Fibroblast of gingiva (primary cell): ENCODE results near the gene NDC1.
"Not testable (repeated sequence)": the region's sequence is repeated elsewhere in the genome, so short reads cannot be mapped to it uniquely, and the experiment has no call there.

Experiments used
- DNase-seq: peaks from one replicate; pipeline ENCODE4 v3.0.0-alpha.2; 2011; ENCODE audit warnings: low read depth

The NDC1 gene

DNA sequence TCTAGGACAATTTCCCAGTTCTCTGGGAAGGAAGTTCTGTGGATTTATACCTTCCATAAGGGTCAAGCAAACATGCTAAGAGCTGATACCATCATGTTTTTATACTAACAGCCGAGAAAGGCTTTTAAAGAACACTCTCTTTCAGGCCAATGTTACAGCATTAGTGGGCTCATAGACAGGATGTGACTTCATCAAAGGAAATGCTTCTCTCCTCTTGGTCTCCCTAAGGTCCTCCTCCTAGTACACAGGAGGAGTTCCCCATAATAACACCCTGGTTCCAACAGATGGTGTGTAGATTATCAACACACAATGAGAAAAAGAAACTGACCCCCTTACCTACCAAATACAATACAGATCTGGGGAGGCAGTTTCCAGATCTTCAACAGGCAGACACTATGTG, 72.4 kb downstream of the NDC1 start:
- DNase-seq: peak; percentile 31

DNA sequence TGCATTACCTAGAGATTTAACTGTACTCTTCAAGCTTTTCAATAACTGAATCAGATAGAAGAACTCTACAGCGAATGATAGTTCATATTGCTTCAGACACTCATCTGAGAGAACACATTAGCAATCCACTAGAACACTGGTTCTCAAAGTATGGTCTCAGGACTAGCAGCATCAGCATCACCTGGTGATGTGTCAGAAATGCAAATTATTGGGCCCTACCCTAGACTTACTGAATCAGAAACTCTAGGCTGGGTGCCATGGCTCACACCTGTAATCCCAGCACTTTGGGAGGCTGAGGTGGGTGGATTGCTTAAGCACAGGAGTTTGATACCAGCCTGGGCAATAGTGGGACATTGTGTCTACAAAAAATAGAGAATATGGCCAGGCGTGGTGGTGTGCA, 74.2 kb downstream of the NDC1 start:
- DNase-seq: no peak

DNA sequence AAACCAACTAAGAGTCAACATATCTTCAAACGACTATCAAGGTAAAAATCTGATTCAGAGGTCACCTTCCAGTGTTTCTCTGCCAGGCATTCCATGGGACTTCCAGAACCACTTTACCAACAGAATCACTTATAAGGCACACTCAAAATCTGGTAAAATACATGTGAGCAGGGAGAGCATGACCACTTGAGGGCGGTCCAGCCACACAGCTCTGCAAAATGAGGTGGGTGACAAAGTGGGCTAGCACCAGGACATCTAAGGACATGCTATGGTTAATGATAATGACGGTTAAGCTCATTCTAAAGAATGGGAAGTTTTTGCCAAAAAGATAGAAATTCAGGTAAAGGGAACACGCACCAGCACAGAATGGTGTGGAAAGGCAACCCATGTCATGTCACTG, 74.6 kb downstream of the NDC1 start:
- DNase-seq: no peak

DNA sequence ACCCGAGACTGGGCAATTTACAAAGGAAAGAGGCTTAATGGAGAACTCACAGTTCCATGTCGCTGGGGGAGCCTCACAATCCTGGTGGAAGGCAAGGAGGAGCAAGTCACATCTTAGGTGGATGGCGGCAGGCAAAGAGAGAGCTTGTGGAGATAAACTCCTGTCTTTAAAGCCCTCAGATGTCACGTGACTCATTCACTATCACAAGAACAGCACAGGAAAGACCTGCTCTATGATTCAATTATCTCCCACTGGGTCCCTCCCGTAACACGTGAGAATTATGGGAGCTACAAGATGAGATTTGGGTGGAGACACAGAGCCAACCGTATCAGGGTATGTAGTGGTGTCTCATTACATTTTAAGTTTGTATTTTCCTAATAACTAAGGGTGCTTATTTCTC, 77.6 kb downstream of the NDC1 start:
- not testable (repeated sequence) for DNase-seq

DNA sequence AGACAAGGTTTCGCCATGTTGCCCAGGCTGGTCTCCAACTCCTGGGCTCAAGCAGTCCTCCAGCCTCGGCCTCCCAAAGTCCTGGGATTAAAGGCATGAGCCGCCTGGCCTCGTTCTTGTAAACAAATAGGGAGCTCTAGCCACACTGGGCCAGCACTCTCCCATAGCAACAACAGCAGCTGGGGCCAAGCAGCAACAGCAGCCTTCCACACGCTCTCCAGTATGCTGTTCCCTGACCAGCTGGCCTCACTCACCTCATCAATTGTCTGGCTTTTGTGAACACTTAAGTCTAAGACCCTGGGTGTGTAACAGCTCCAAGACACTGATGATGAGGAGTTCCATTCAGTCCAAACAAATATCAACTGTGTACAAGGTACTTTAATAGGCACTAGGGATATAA, 82.2 kb downstream of the NDC1 start:
- DNase-seq: no peak

DNA sequence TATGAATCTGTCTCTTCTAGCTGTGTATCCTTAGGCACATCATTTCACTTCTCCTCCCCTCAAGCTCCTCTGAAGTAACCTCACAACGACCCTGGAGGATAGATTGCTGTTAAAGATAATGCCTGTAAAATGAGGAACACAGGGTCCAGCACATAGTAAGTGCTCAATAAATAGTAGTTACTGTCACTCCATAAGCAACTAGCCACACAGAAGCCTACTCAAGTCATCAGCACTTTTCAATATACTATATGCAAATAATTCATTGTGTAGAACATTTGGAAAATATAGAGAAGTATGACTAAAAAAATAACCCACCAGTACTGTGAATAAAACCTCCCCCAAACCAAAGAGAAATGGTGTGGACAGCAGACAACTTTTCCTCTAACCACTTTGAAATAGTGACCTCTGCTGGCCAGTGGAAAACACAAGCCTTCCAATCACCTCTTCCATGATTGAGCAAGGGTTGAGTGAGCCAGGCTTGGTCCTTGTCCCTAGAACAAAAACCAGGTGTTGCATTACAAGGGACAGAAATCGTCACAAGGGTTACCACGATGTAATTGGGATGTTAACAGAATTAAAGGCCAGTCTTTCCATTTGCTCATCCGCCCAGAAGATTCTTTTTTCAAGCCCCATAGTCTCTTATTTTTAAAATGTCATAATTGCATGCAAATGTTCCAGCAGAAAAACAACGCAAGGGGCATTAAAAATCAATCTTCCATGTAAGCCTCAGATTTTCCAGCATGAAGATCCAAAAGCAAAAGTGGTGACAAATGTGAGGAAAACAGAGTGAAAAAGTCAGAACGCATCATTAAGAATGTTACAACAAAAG, 83.4 kb downstream of the NDC1 start:
- peak; percentile 65 for DNase-seq

DNA sequence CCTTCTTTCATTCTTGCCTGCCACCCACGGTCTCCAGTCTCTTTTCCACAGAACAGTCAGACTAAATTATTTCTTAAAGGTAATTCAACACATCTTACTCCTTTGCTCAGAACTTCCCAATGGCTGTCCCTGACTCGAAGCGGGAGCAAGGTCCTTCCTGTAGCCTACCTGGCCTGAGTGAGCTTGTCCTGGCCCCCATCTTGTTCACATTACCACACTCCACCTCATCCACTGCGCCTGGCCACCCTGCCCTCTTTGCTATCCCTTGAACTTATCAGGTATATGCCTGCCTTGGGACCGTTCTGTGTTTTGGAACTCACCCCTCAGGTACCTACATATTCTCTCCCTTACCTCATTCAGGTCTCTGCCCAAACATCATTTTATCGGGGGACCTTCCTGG, 85.8 kb downstream of the NDC1 start:
- no peak for DNase-seq

DNA sequence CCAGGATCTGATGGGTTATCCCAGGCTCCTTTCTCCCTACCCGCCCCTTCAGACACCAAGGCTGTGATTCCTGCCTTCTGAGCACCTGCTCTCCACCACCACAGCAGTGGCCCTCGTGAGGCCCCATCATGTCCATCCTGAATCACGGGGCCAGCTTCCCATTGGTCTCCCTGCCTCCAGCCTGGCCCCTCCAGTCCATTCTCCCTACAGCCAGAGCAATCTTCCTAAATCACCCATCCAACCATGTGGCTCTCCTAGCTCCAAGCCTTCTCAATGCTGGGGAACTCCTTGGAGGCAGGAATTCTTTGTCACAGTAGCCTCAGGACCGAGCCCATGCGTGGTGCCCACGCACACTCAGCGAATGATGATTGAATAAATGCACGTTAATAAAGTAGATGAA, 90.3 kb downstream of the NDC1 start:
- no peak for DNase-seq

DNA sequence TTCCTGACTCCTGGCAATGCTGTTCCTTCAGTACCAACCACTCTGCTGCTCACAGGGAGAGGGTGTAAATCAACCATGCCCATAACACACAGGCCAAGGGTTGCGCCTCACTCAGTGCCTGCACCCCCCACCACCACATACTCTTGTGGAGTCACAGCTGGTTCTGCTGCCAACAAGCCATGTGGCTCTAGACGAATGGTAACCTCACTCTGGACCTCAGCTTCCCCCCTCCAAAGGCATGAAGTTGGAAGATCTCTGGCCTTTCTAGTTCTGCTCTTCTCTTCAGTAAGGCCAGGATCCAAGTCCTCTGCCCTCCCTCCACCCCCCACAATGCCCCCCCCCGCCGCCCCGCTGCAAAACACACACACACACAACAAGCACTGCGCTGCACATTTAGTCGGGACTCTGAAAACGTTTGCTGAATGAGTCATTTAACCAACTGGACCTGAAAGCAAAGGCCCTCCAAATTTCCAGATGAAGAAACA, 97.4 kb downstream of the NDC1 start:
- DNase-seq: peak; percentile 94

DNA sequence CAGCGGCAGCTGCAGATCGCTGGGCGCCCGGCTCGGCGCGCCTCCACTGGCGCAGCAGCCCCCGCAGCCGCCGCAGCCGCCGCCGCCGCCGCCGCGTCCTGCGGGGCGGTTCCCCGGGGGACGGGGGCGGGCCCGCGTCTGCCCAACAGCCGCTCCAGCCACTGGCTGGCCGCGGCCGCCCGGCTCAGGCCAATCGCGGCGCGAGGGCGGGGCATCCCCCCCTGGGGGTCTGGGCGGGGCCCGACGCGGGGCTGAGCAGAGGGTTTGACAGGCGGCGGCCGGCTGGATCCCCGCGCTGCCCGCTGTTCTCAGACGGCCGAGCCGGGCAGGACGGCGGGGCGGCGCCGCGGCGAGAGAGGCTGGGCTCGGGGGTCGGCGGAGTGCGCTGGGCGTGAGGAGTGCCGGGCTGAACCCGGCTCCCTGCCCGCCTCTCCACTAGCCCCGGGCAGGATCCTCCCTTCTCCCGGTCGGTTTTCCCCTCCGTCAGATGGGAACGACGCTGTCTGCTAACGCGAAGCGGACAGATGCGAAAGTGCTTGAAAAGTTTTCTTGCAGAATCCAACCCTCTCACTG, 98.9 kb downstream of the NDC1 start, which contains the start of gene GLIS1:
TSS of gene GLIS1 (minus strand) at position 56 of the 573 bp plus-strand sequence. CDS start 1,100 bp downstream, outside the sequence.
- DNase-seq: peak; percentile 91

DNA sequence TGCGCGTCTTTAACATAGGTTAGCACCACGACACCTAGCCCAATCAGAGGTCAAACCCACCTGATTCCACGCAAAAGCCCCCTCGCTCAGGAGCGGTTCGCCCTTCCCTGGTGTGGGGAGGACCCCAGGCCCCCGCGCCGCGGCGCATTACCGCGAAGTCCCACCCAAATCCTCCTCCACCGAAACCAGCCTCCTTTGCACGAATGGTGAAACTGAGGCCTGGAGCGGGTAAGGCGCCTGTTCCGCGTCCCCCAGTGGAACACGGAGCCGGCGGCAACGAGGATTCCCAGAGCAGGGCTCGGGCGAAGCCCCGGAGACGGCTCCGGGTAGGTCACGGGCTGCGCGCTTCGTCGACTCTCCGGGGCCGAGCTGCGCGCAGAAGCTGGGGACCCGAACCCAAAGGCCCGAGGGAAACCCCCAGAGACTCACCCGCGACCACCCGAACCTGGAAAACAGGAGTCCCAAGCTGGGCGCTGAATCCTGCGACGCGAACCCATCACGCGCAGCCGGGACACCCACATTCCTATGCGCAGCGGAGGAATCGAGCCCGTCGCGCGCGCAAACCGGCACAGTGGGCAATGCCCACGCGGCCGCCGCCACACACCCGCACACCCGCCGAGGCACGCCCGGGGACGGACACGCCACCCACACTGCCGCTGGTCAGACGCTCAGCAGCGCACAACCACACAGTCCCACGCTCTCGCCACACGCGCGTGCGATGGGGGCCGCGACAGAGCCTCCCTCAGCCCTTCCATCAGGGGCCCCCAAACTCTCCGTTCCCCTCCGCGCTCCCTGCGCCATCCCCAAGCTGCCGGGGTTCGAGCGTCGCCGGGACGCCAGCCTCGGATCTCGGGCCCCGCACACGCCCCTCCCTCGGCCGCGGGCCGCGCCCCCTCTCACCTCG, 99.6 kb downstream of the NDC1 start:
- DNase-seq: no peak

DNA sequence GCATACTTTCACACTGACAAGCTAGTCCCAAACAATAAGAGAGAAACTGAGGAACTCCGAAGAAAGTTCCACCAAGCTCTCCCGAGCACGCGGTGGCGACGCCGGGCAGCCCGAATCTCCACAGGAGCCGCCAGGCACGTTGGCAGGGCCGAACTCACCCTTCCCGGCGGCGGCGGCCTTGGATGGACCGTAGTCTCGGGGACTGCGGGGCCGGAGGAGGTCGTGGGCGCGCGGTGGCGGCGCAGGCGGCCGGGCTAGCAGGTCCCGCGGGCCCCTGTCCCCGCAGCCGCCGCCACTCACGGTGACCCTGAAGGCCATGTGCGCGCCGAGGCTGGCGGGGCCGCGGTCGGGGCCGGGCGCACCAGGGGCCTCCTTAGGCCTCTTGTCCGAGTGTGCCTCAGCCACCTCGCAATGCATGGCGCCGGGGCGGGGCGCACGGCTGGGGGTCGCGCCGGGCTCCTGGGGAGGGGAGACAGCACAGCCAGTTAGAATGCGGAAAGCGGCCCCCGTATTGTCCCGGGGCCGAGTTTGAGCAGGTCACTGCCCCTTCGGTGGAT, 100.4 kb downstream of the NDC1 start:
- DNase-seq: no peak

DNA sequence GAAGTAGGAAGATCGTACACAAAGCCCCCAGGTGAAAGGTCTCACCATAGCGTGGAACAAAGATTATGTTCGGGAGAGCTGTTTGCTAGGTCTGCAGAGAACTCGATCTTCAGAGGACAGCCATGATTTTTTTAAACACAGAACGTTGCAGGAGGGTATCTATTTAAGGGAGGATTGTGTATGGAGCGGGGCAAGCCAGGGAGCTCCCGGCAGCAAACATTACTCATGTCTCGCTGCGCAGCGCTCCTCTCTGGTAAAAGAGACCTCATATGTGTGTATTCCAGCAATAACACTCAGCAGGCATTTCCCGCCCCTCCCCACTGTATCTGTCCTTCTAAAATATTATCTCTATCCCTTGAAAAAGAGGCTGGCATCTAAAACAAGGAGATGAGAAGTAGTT, 101.8 kb downstream of the NDC1 start:
- peak; percentile 54 for DNase-seq

DNA sequence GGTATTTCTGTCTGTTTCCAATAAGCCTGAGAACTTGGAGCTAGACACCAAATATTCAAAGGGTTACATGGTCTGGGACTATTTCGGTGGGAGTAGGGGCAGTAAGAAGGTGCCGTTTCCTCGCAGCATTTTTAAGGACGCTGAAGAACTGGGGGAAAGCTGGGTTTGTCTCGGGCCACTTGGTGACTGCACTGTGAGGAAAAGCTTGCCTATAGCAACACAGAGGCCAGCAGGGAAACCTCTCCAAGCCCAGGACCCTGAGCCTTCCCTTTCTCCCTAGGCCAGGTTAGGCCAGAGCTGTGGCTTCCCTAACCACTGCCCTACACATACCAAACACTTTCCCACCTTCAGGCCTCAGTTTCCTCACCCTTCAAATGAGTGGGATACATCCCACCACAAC, 102.4 kb downstream of the NDC1 start:
- DNase-seq: no peak

DNA sequence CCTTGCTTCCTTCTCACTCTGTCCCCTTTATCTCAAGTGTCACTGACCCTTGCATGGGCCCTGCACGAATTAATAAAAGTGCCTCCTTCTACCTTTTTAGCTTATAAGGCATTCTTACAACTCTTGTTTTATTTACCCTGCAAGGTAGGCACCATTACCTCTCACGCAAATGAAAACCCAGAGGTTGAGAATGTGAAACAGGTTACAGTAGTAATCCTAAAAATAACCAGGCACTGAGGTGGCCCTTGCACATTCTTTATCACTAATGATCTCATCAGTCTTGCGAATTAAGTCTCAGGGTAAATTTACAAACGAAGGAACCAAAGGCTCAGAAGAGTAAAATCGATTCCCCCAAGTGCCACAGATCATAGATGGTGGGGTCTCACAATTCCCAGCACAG, 102.8 kb downstream of the NDC1 start:
- no peak for DNase-seq

DNA sequence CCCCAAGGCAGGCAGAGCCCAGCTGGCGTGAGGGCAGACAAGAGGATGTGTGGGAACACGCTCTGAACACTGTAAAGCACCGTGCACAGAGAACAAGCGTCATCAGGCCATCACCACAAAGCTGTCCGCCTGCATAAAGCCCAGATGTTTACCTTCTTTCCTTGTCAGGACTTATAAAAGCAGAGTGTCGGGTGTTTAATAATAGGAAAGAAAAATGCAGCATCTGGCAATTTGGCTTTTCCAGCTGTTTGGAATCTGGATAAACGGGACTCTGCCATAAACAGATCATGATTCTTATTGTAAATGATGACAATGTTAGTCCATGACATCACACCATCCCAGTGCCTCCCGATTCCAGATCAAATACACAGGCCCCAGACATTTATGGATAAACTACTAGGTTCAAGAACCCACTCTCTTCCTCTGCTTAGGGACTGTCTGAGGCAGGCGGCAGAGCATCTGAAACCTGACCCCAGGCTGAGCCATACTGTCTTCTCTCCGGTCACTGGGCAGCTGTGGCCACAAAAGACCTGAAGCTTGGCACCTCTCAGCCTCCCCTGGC, 103.4 kb downstream of the NDC1 start:
- peak; percentile 80 for DNase-seq

DNA sequence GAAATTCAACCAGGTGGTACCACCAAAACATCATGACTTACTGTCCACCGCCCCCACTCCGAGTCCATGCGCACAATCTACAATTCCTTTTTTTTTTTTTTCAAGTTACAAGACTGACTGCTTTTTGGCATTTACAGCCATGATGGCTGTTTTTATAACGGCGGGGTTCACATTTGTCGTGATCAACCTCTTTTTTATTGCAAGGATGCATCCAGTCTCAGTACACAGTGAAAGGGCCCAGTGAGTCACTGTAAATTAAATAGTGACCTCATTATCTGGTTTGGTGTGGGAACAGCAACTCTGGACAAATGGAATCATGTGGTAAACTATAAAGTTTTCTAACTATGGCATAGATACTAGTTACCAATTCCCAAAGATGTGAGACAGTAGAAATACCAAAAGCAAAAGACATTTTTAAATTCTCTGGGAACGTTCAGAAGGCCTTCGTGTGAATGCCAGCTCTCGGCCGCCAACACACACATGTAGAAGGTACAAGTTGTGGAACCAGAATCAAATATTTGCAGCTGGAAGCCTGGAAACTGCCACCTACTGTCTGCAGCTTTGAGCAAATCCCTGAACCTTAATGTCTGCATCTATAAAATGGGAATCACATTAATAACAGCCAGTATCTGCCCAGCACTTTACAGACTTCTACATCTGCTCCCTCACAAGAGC, 104.0 kb downstream of the NDC1 start:
- peak; percentile 63 for DNase-seq

DNA sequence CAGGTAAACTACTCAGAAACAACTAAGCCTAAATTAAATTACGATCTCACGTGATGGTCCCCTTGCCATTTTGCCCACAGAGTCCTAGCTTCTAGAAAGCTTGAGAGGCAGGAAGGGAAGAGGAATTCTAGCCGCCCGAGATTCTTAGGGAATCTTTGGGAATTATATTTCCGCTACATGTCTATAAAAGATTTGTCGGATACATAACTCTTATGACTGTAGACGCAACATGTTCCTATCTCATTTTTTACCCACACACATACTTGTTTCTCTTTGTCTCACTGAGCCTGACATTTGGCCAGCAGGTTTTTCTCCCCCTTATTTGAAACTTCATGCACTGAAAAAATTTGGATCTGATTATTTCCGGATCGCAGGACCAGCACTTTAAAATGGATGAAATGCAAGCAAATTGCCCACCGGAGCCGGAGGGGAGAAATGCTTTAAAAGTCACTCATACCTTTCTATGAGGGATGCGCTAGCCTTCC, 104.6 kb downstream of the NDC1 start:
- DNase-seq: no peak

DNA sequence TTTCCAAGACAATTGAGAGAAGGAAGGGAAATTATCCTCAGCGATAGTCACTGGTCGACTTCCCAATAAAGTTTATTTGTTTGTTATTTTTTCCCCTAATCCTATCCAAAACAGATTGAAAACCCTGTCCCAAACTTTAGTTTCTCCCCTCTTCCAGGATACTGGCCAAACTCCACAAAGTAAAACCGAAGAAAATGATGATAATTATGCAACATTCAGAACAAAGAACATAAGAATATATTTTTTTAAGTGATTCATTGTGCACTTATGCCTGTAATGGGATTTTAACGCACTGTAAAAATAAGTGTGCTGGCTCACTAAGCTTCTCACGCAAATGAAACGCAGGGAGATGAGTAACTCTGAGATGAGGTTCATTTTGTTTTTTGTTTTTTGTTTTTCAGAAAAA, 105.2 kb downstream of the NDC1 start:
- DNase-seq: peak; percentile 93

DNA sequence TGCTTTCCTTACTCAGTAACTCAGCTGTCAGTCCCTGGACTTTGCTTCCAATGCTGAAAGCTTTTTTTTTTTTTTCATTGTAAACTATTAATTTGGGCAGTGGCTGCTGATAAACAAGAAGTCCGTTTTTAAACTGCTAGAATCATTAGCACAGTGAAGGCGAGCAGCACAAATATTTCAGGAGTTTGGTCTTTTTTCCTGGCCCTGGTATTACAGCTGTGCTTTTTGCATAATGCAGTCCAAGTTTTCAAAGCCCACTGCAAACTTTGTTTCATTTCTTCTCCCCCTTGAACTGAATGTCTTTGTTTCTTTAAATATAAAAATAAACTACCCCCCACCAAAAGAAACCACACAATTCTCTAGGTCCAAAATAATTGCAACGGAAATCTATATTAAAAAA, 105.7 kb downstream of the NDC1 start:
- no peak for DNase-seq

DNA sequence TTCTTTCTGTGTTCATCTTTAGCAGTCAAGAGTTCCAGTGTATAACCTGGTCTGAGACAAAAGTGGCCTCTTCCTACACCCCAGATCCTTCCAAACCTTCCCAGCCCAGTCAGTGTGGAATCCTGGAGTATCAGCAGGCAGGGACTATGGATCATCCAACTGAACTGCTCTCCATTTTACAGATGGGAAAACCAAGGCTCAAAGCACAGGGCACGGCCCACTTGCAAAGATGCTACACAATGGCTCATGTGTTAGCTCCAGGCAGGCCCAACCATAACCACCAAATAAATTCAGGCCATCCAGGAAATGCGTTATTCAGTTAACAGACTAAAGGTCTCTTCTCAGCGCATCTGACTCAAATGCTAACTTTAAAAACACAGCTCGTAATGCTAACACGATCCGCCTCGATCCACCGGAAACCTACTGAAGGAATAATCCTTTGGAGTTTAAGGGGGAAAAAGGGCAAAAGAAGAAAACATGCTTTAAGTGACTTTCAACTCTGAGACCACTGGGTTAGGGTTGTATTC, 106.3 kb downstream of the NDC1 start:
- DNase-seq: peak; percentile 66
